Ectodermal cell (in vitro differentiated cells): ENCODE measurements around the gene ZNF415. TPM values are rescaled to one million over a fixed set of nuclear protein-coding genes. Genes with fewer than 3 reads are reported as not detected.
A peak's percentile ranks its signal among the peaks of the same experiment; 100 is the strongest.

Experiments used
- H3K27ac ChIP-seq: 2 replicates; pipeline ENCODE4 v1.7.0; 2013; ENCODE audit warnings: mild to moderate bottlenecking, low read depth, low read length; ENCODE audit not compliant: insufficient read depth, poor library complexity, severe bottlenecking
- H3K27me3 ChIP-seq: 2 replicates; pipeline ENCODE4 v1.7.0; 2013; ENCODE audit warnings: mild to moderate bottlenecking, low read length; ENCODE audit not compliant: insufficient read depth, control insufficient read depth, poor library complexity, severe bottlenecking
- H3K36me3 ChIP-seq: one replicate; pipeline ENCODE4 v1.7.0; 2013; ENCODE audit warnings: low read length; ENCODE audit not compliant: control insufficient read depth, insufficient read depth
- H3K4me1 ChIP-seq: one replicate; pipeline ENCODE4 v1.7.0; 2013; ENCODE audit warnings: low read length; ENCODE audit not compliant: control insufficient read depth, insufficient read depth
- H3K4me3 ChIP-seq: 2 replicates; pipeline ENCODE4 v1.7.0; 2013; ENCODE audit warnings: low read depth, low read length, control low read depth; ENCODE audit not compliant: insufficient read depth
- H3K9me3 ChIP-seq: 2 replicates; pipeline ENCODE4 v1.7.0; 2013; ENCODE audit warnings: mild to moderate bottlenecking, low read length, moderate library complexity; ENCODE audit not compliant: control insufficient read depth
- WGBS, 2 experiments: methylation state at CpG; one replicate each; pipeline ENCODE4 v1.1.7; 2013; ENCODE audit warnings: missing lambda C conversion rate in 2 of 2; 5-methylcytosine and 5-hydroxymethylcytosine counted together
- polyA plus RNA-seq, 4 experiments: library from polyadenylated mRNA; stranded (reverse); fragments of 50-300 nt; gene quantifications; one replicate each; pipeline ENCODE4 v1.2.3, GENCODE V29; 2013

Gene ZNF415
- 11.6 TPM for polyA plus RNA-seq (2013, experiment 1 of 4)
- 13.8 TPM for polyA plus RNA-seq (2013, experiment 2 of 4)
- 14.3 TPM for polyA plus RNA-seq (2013, experiment 3 of 4)
- 12.9 TPM for polyA plus RNA-seq (2013, experiment 4 of 4)

- H3K36me3 ChIP-seq: no peaks in the 10 kb centered on the region
- peak within 1 kb of the TSS; percentile 50 for H3K4me3 ChIP-seq
- peaks cover 4% of the 10 kb centered on the region for H3K4me1 ChIP-seq
- WGBS, 2 experiments: 5 to 7% methylated on average over 51 of the region's 51 CpGs
- H3K27me3 ChIP-seq: peaks cover 7% of the 10 kb centered on the region
- no peak within 1 kb of the TSS for H3K27ac ChIP-seq
- H3K9me3 ChIP-seq: no peaks in the 10 kb centered on the region
Measured at GRCh38 chr19:53132141-53132991, at the start of gene ZNF415. ZNF415 (minus strand) TSS chr19:53132910; CDS start chr19:53122676, 10,234 bp downstream.

GRCh38 chr19:53182202-53182601 is 49.5 kb upstream of the ZNF415 start:
- no peaks in the 10 kb centered on the region for H3K36me3 ChIP-seq
- WGBS, 2 experiments: 86 to 91% methylated on average over 10 of the region's 10 CpGs
- H3K27me3 ChIP-seq: no peaks in the 10 kb centered on the region
- H3K27ac ChIP-seq: no peak overlapping the region
- H3K4me1 ChIP-seq: no peaks in the 10 kb centered on the region
- H3K9me3 ChIP-seq: no peaks in the 10 kb centered on the region
- H3K4me3 ChIP-seq: no peak overlapping the region

GRCh38 chr19:53177986-53178385 is 45.3 kb upstream of the ZNF415 start:
- 89 to 90% methylated on average over 5 of the region's 5 CpGs for WGBS, 2 experiments

GRCh38 chr19:53172889-53173288 is 40.2 kb upstream of the ZNF415 start:
- H3K27me3 ChIP-seq: no peaks in the 10 kb centered on the region
- no peak overlapping the region for H3K4me3 ChIP-seq
- no peaks in the 10 kb centered on the region for H3K36me3 ChIP-seq
- no peaks in the 10 kb centered on the region for H3K4me1 ChIP-seq
- no peak overlapping the region for H3K27ac ChIP-seq
- H3K9me3 ChIP-seq: peaks cover 3% of the 10 kb centered on the region
- 93 to 95% methylated on average over 2 to 4 of the region's 4 CpGs for WGBS, 2 experiments

More at GRCh38 chr19:53177986-53178385, 45.3 kb upstream of the ZNF415 start:
- no peak overlapping the region for H3K27ac ChIP-seq
- H3K4me1 ChIP-seq: no peaks in the 10 kb centered on the region
- H3K36me3 ChIP-seq: no peaks in the 10 kb centered on the region
- peaks cover 3% of the 10 kb centered on the region for H3K9me3 ChIP-seq
- H3K4me3 ChIP-seq: no peak overlapping the region
- no peaks in the 10 kb centered on the region for H3K27me3 ChIP-seq

- Histone ChIP-seq H3K4me1 (no peaks in the 10 kb centered on the region), H3K4me3 (no peak overlapping the region), H3K27me3 (no peaks in the 10 kb centered on the region), H3K27ac (no peak overlapping the region), H3K36me3 (no peaks in the 10 kb centered on the region), H3K9me3 (peaks cover 6% of the 10 kb centered on the region)
- WGBS, 2 experiments: 92 to 98% methylated on average over 3 of the region's 3 CpGs
Measured at GRCh38 chr19:53165691-53166091, 33.0 kb upstream of the ZNF415 start.

GRCh38 chr19:53161123-53161522 is 28.4 kb upstream of the ZNF415 start:
- Histone ChIP-seq H3K36me3 (no peaks in the 10 kb centered on the region), H3K27me3 (peaks cover 6% of the 10 kb centered on the region), H3K4me1 (peaks cover 3% of the 10 kb centered on the region), H3K4me3 (no peak overlapping the region), H3K27ac (no peak overlapping the region), H3K9me3 (peaks cover 3% of the 10 kb centered on the region)
- 87 to 91% methylated on average over 3 of the region's 3 CpGs for WGBS, 2 experiments

GRCh38 chr19:53160350-53160749 is 27.6 kb upstream of the ZNF415 start:
- Histone ChIP-seq H3K27me3 (peaks cover 6% of the 10 kb centered on the region), H3K4me3 (no peak overlapping the region), H3K27ac (no peak overlapping the region), H3K9me3 (no peaks in the 10 kb centered on the region), H3K36me3 (no peaks in the 10 kb centered on the region), H3K4me1 (peaks cover 3% of the 10 kb centered on the region)
- WGBS, 2 experiments: 87 to 100% methylated on average over 1 to 2 of the region's 3 CpGs

GRCh38 chr19:53158119-53158656 is 25.5 kb upstream of the ZNF415 start:
- H3K9me3 ChIP-seq: no peaks in the 10 kb centered on the region
- peaks cover 6% of the 10 kb centered on the region for H3K27me3 ChIP-seq
- 1 to 2% methylated on average over 41 of the region's 41 CpGs for WGBS, 2 experiments
- no peak overlapping the region for H3K27ac ChIP-seq
- peaks cover 3% of the 10 kb centered on the region for H3K4me1 ChIP-seq
- no peaks in the 10 kb centered on the region for H3K36me3 ChIP-seq
- H3K4me3 ChIP-seq: peak overlapping the region; percentile 58

- Histone ChIP-seq H3K9me3 (no peaks in the 10 kb centered on the region), H3K4me1 (peaks cover 3% of the 10 kb centered on the region), H3K36me3 (no peaks in the 10 kb centered on the region), H3K27ac (no peak overlapping the region), H3K4me3 (peak overlapping the region; percentile 58), H3K27me3 (peaks cover 6% of the 10 kb centered on the region)
- WGBS, 2 experiments: 22 to 25% methylated on average over 7 of the region's 7 CpGs
Measured at GRCh38 chr19:53157626-53158025, 24.9 kb upstream of the ZNF415 start.

GRCh38 chr19:53156850-53157249 is 24.1 kb upstream of the ZNF415 start:
- no peaks in the 10 kb centered on the region for H3K9me3 ChIP-seq
- WGBS, 2 experiments: 94 to 97% methylated on average over 5 to 9 of the region's 9 CpGs
- H3K4me1 ChIP-seq: peaks cover 3% of the 10 kb centered on the region
- no peak overlapping the region for H3K4me3 ChIP-seq
- H3K27me3 ChIP-seq: peaks cover 6% of the 10 kb centered on the region
- H3K27ac ChIP-seq: no peak overlapping the region
- no peaks in the 10 kb centered on the region for H3K36me3 ChIP-seq
